BLaER1 (cell line): ENCODE results near the gene TRIM3.

ENCODE experiments used
- H3K27ac ChIP-seq: shearing (Covaris generic); formaldehyde crosslinking; 2 replicates; pipeline ENCODE4 v1.8.1; 2022
- H3K27me3 ChIP-seq: shearing (Covaris generic); formaldehyde crosslinking; 2 replicates; pipeline ENCODE4 v1.8.1; 2022
- H3K36me3 ChIP-seq: shearing (Covaris generic); formaldehyde crosslinking; 2 replicates; pipeline ENCODE4 v1.8.1; 2022
- H3K4me1 ChIP-seq: shearing (Covaris generic); formaldehyde crosslinking; 2 replicates; pipeline ENCODE4 v1.8.1; 2022
- H3K4me2 ChIP-seq: shearing (Covaris generic); formaldehyde crosslinking; 2 replicates; pipeline ENCODE4 v1.8.1; 2022
- H3K4me3 ChIP-seq: shearing (Covaris generic); formaldehyde crosslinking; 2 replicates; pipeline ENCODE4 v1.8.1; 2022
- H3K9ac ChIP-seq: shearing (Covaris generic); formaldehyde crosslinking; 2 replicates; pipeline ENCODE4 v1.8.1; 2022
- H3K9me3 ChIP-seq: shearing (Covaris generic); formaldehyde crosslinking; 2 replicates; pipeline ENCODE4 v1.8.1; 2022
- H4K20me1 ChIP-seq: shearing (Covaris generic); formaldehyde crosslinking; 2 replicates; pipeline ENCODE4 v1.8.1; 2022
- Cebpa-rat ChIP-seq: shearing (Covaris generic); IDR thresholded peaks from 2 replicates; pipeline ENCODE4 v1.8.1; 2022

Gene TRIM3

DNA sequence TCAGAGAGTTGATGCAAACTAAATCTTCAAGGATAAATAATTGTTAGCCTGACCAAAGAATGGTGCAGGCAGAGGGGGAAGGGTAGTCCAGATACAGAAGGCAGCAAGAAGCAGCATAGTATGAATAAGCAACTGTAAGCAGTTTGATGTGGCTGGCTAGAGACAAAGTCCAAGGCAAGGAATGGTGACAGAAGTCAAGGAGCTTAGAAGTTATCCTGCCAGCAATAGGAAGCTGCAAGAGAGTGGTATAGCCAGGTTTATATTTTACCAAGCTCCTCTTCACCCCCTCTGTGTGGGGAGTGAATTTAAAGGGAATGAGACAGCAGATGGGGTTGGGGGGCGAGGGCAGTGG lies 14.7 kb downstream of the TRIM3 start:
- Histone ChIP-seq H3K27me3 (no peaks in the 10 kb centered on the region), H3K4me3 (no peak overlapping the region), H3K4me1 (no peaks in the 10 kb centered on the region), H3K4me2 (no peak overlapping the region), H4K20me1 (no peaks in the 10 kb centered on the region), H3K9me3 (no peaks in the 10 kb centered on the region), H3K9ac (no peak overlapping the region), H3K36me3 (peaks cover 54% of the 10 kb centered on the region), H3K27ac (no peak overlapping the region)
- TF ChIP-seq Cebpa-rat = no peak

DNA sequence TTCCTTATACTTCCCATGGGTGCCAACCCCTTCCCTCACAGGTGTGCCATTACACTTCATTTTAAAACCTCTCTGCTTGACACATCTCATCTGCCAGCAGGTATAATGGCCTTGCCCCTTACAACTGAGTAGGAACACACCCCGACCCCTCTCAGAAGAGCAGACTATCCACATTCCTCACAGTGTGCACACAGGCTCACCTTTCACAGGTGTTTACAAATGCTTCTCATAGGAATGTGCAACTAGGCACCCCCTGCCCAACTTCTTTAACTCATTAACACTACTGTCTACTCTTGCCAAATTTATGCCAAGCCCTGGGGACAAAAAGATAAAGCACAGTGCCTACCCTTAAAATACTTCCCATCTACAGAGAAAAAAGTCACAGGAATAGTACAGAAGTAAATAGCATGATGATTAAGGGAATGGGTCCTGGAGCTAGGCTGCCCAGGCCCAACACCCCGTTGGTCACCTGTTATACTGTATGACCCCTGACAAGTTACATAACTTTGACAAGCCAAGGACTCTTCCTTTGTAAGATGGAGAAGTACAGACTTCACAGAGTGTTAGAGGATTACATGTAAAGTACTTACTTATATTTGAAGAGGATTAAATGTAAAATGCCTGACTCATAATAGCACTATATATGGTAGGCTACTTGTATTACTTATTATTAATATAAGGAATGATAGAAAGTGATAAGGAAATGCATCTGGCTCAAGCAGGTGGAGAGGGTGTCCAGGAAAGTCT lies 15.2 kb downstream of the TRIM3 start:
- Histone ChIP-seq H3K27me3 (no peaks in the 10 kb centered on the region), H3K9me3 (no peaks in the 10 kb centered on the region), H3K4me2 (no peak overlapping the region), H4K20me1 (no peaks in the 10 kb centered on the region), H3K4me3 (no peak overlapping the region), H3K9ac (no peak overlapping the region), H3K4me1 (no peaks in the 10 kb centered on the region), H3K27ac (no peak overlapping the region), H3K36me3 (peaks cover 54% of the 10 kb centered on the region)
- no peak for TF ChIP-seq Cebpa-rat

GRCh38 chr11:6457581-6458320 lies 16.0 kb downstream of the TRIM3 start:
- Histone ChIP-seq H3K4me3 (no peak overlapping the region), H3K9me3 (no peaks in the 10 kb centered on the region), H4K20me1 (no peaks in the 10 kb centered on the region), H3K4me1 (no peaks in the 10 kb centered on the region), H3K4me2 (no peak overlapping the region), H3K36me3 (peaks cover 56% of the 10 kb centered on the region), H3K27ac (no peak overlapping the region), H3K27me3 (no peaks in the 10 kb centered on the region), H3K9ac (no peak overlapping the region)
- TF ChIP-seq Cebpa-rat = no peak

DNA sequence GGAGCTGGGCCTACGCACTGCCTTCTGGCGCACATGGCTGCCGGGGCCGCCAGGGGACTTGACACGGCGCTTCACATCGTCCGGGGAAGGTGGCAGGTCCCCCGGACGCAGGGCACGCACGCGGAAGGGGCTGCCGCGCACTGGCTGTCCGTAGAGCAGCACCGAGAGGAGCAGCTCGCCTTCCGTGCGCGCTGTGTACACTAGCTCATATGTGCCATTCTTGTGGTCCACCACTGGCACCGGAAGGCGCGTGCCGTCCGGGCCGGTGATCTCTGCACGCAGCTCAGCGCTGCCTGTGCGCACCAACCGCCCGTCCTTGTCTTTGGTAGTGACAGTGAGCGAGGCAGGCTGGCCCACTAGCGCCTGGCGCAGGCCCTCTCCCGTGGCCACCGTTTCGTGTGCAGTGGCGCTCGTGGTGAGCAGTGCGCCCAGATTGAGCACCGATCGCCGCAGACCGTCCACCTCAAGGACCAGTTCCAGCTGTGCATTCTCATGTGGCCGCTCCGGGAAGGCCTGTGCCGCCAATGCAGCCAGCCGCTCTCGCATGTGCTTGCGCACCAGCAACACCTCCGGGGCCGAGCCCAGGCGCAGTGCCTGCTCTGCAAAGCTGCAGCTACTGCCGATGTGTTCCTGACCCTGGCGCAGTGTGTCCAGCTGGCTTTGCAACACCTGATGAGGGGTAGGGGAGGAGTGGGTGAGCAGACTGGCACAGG lies 17.2 kb downstream of the TRIM3 start:
- TF ChIP-seq Cebpa-rat = no peak
- H3K4me2 ChIP-seq = no peak overlapping the region
- peaks cover 67% of the 10 kb centered on the region for H3K36me3 ChIP-seq
- no peaks in the 10 kb centered on the region for H3K27me3 ChIP-seq
- H3K27ac ChIP-seq = no peak overlapping the region
- H4K20me1 ChIP-seq = no peaks in the 10 kb centered on the region
- no peaks in the 10 kb centered on the region for H3K9me3 ChIP-seq
- H3K4me3 ChIP-seq = no peak overlapping the region
- H3K9ac ChIP-seq = no peak overlapping the region
- H3K4me1 ChIP-seq = no peaks in the 10 kb centered on the region

DNA sequence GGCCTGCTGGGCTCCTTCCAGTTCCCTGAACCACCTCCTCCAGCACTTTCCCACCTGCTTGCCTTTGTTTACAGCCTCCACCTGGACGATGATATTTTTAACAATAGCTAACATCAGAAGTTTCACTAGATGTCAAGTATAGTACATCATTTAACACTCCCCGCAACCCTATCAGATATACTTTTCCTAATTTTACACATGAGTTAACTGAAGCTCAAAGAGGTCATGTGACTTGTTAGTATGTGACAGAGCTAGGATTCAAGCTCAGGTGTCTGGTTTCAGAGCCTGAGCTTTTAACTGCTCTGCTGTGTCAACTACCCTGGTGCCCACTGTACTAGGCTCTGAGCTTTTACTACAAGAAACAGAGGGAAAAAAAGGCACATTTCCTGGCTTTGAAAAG lies 18.7 kb downstream of the TRIM3 start:
- no peak overlapping the region for H3K4me2 ChIP-seq
- no peak for TF ChIP-seq Cebpa-rat
- no peak overlapping the region for H3K27ac ChIP-seq
- no peaks in the 10 kb centered on the region for H4K20me1 ChIP-seq
- no peaks in the 10 kb centered on the region for H3K9me3 ChIP-seq
- H3K36me3 ChIP-seq = peaks cover 81% of the 10 kb centered on the region
- no peak overlapping the region for H3K4me3 ChIP-seq
- H3K9ac ChIP-seq = no peak overlapping the region
- H3K4me1 ChIP-seq = no peaks in the 10 kb centered on the region
- H3K27me3 ChIP-seq = no peaks in the 10 kb centered on the region

DNA sequence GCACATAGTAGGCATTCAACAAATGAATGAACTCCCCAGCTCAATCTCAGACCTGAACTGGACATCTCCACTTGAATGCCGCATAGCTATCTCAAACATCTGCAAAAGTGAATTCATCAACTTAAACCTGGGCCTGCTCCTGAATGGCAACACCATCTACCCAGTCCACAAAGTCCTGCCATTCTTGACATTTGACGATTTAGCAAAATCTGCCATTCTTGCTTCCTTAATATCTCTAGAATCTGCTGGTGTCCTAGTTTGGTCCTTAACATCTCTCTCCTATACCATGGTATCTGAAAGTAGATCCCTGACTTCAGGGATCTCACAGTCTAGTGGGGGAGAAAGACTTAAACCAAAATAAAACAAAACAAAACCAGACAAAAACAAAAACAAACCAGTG lies 20.6 kb downstream of the TRIM3 start:
- Histone ChIP-seq H3K9ac (no peak overlapping the region), H3K27me3 (no peaks in the 10 kb centered on the region), H3K4me1 (no peaks in the 10 kb centered on the region), H3K36me3 (peaks cover 90% of the 10 kb centered on the region), H4K20me1 (no peaks in the 10 kb centered on the region), H3K27ac (no peak overlapping the region), H3K9me3 (no peaks in the 10 kb centered on the region), H3K4me2 (no peak overlapping the region), H3K4me3 (no peak overlapping the region)
- no peak for TF ChIP-seq Cebpa-rat

- Histone ChIP-seq H3K4me2 (no peak overlapping the region), H3K9ac (no peak overlapping the region), H3K36me3 (peaks cover 81% of the 10 kb centered on the region), H3K4me3 (no peak overlapping the region), H3K27me3 (no peaks in the 10 kb centered on the region), H3K4me1 (no peaks in the 10 kb centered on the region), H4K20me1 (no peaks in the 10 kb centered on the region), H3K9me3 (no peaks in the 10 kb centered on the region), H3K27ac (no peak overlapping the region)
- no peak for TF ChIP-seq Cebpa-rat
Measured at GRCh38 chr11:6452219-6452618, 21.5 kb downstream of the TRIM3 start.

GRCh38 chr11:6448574-6448973 lies 25.2 kb downstream of the TRIM3 start:
- Histone ChIP-seq H3K9ac (no peak overlapping the region), H3K4me2 (no peak overlapping the region), H3K9me3 (no peaks in the 10 kb centered on the region), H3K4me1 (no peaks in the 10 kb centered on the region), H3K36me3 (peaks cover 45% of the 10 kb centered on the region), H3K27ac (no peak overlapping the region), H4K20me1 (no peaks in the 10 kb centered on the region), H3K4me3 (no peak overlapping the region), H3K27me3 (no peaks in the 10 kb centered on the region)
- no peak for TF ChIP-seq Cebpa-rat

GRCh38 chr11:6443269-6444003 lies 30.3 kb downstream of the TRIM3 start:
- Histone ChIP-seq H3K9ac (no peak overlapping the region), H4K20me1 (no peaks in the 10 kb centered on the region), H3K4me1 (peaks cover under 1% of the 10 kb centered on the region; the same call in 1 of the 2 replicates), H3K36me3 (no peaks in the 10 kb centered on the region), H3K4me3 (no peak overlapping the region), H3K9me3 (no peaks in the 10 kb centered on the region), H3K4me2 (no peak overlapping the region), H3K27ac (no peak overlapping the region), H3K27me3 (no peaks in the 10 kb centered on the region)
- no peak for TF ChIP-seq Cebpa-rat
